GM12865 (cell line): ENCODE measurements around the gene MEGF9.

Experiments used
- DNase-seq: peaks from one replicate; pipeline ENCODE4 v3.0.0; 2010; ENCODE audit warnings: low read depth
- H3K4me3 ChIP-seq: 2 replicates; pipeline ENCODE4 v1.5.1; 2011; ENCODE audit warnings: mild to moderate bottlenecking, low read depth, low read length, control low read depth
- CTCF ChIP-seq: IDR thresholded peaks from 2 replicates; pipeline ENCODE4 v1.5.1; 2011; ENCODE audit warnings: low read length, control low read depth, low read depth, inconsistent platforms; ENCODE audit not compliant: insufficient read depth; ENCODE audit errors: missing control alignments

Gene MEGF9

GRCh38 chr9:120621941-120622340 is 92.3 kb downstream of the MEGF9 start:
- no peak for DNase-seq
- no peak overlapping the region for H3K4me3 ChIP-seq
- no peak for TF ChIP-seq CTCF

- TF ChIP-seq CTCF: peak; percentile 76
- peak; percentile 74 for DNase-seq
- no peak overlapping the region for H3K4me3 ChIP-seq
Measured at GRCh38 chr9:120619751-120620655, 94.3 kb downstream of the MEGF9 start.

GRCh38 chr9:120616966-120617935 is 97.0 kb downstream of the MEGF9 start:
- no peak for TF ChIP-seq CTCF
- no peak for DNase-seq
- H3K4me3 ChIP-seq: no peak overlapping the region

GRCh38 chr9:120612218-120612617 is 102.1 kb downstream of the MEGF9 start:
- TF ChIP-seq CTCF: no peak
- H3K4me3 ChIP-seq: no peak overlapping the region
- DNase-seq: no peak

- no peak for TF ChIP-seq CTCF
- DNase-seq: no peak
Measured at GRCh38 chr9:120611690-120612068, 102.6 kb downstream of the MEGF9 start.

GRCh38 chr9:120610975-120611689 is 103.1 kb downstream of the MEGF9 start:
- no peak for TF ChIP-seq CTCF
- peak; percentile 5 for DNase-seq
- no peak overlapping the region for H3K4me3 ChIP-seq

More at GRCh38 chr9:120611690-120612068, 102.6 kb downstream of the MEGF9 start:
- H3K4me3 ChIP-seq: no peak overlapping the region
